GM23338 (cell line): ENCODE data around the gene CLDN6.
"Not testable (repeated sequence)": the region's sequence is repeated elsewhere in the genome, so short reads cannot be mapped to it uniquely, and the experiment has no call there.

Experiments used
- ETS1 ChIP-seq: IDR thresholded peaks from 2 replicates; pipeline ENCODE4 v1.6.1; 2016; ENCODE audit warnings: antibody characterized with exemption
- EZH2 ChIP-seq: fragments of 200-600 bp; sonication (generic); IDR thresholded peaks from one replicate; pipeline ENCODE4 v1.8.0; 2017; ENCODE audit warnings: antibody characterized with exemption, mild to moderate bottlenecking, low read depth; ENCODE audit not compliant: unreplicated experiment
- EZH2phosphoT487 ChIP-seq: fragments of 200-600 bp; sonication (generic); IDR thresholded peaks from one replicate; pipeline ENCODE4 v1.8.1; 2018; ENCODE audit warnings: antibody characterized with exemption; ENCODE audit not compliant: unreplicated experiment
- JUNB ChIP-seq: IDR thresholded peaks from one replicate; pipeline ENCODE4 v1.6.1; 2016; ENCODE audit warnings: antibody characterized with exemption; ENCODE audit not compliant: unreplicated experiment
- POLR2AphosphoS5 ChIP-seq: IDR thresholded peaks from 2 replicates; pipeline ENCODE4 v1.6.1; 2016; ENCODE audit warnings: antibody characterized with exemption, low read depth
- REST ChIP-seq: IDR thresholded peaks from one replicate; pipeline ENCODE4 v1.6.1; 2018; ENCODE audit warnings: antibody characterized with exemption; ENCODE audit not compliant: unreplicated experiment
- ZNF114 ChIP-seq: fragments of 250-450 bp; sonication (Bioruptor Pico); IDR thresholded peaks from 2 replicates; pipeline ENCODE4 v1.5.0; 2020; ENCODE audit warnings: mild to moderate bottlenecking, moderate library complexity
- ZNF331 ChIP-seq: fragments of 250-450 bp; sonication (Bioruptor Pico); IDR thresholded peaks from 2 replicates; pipeline ENCODE4 v1.5.0; 2020; ENCODE audit warnings: low read depth, mild to moderate bottlenecking, moderate library complexity
- ZNF462 ChIP-seq: fragments of 250-450 bp; sonication (Bioruptor Pico); IDR thresholded peaks from 2 replicates; pipeline ENCODE4 v1.5.0; 2020; ENCODE audit warnings: mild to moderate bottlenecking, moderate library complexity
- TF ChIP-seq, protein P1 (sequence below), 2 experiments: fragments of 200-600 bp in 1 of 2; sonication (generic) in 1 of 2; conservative IDR thresholded peaks; 2 replicates each; pipeline versions ENCODE4 v1.5.1 to v1.6.1; 2016 to 2017; ENCODE audit warnings: antibody characterized with exemption in 2 of 2, low read depth in 2 of 2, mild to moderate bottlenecking in 2 of 2, moderate library complexity in 1 of 2

- TF ChIP-seq, protein P1, sequence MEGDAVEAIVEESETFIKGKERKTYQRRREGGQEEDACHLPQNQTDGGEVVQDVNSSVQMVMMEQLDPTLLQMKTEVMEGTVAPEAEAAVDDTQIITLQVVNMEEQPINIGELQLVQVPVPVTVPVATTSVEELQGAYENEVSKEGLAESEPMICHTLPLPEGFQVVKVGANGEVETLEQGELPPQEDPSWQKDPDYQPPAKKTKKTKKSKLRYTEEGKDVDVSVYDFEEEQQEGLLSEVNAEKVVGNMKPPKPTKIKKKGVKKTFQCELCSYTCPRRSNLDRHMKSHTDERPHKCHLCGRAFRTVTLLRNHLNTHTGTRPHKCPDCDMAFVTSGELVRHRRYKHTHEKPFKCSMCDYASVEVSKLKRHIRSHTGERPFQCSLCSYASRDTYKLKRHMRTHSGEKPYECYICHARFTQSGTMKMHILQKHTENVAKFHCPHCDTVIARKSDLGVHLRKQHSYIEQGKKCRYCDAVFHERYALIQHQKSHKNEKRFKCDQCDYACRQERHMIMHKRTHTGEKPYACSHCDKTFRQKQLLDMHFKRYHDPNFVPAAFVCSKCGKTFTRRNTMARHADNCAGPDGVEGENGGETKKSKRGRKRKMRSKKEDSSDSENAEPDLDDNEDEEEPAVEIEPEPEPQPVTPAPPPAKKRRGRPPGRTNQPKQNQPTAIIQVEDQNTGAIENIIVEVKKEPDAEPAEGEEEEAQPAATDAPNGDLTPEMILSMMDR (conservative IDR thresholded peaks at IDR 0.05; ENCODE audit: low read depth in 2 of 2) = peak in 1 of 2 experiments; percentile 52; a peak in 2 of 4 replicates
- not testable (repeated sequence) for TF ChIP-seq EZH2; REST; EZH2phosphoT487; JUNB; POLR2AphosphoS5; ZNF462 (CRISPR knock-in tag); ZNF114; ETS1; ZNF331 (CRISPR knock-in tag)
These were observed 35.3 kb upstream of the CLDN6 start for GRCh38 chr16:3053330-3053710.
